Loucy (cell line): Measurements from ENCODE around the gene TBCD.

Source experiments
- H2AFZ ChIP-seq: fragments of 200-600 bp; sonication (generic); 2 replicates; pipeline ENCODE4 v1.6.0; 2016; ENCODE audit warnings: antibody characterized with exemption, mild to moderate bottlenecking, low read length, moderate library complexity
- H3F3A ChIP-seq: fragments of 200-600 bp; 2 replicates; pipeline ENCODE4 v1.6.0; 2016; ENCODE audit warnings: antibody characterized with exemption, low read depth, mild to moderate bottlenecking
- H3K27me3 ChIP-seq: fragments of 200-600 bp; sonication (generic); 2 replicates; pipeline ENCODE4 v1.6.1; 2014; ENCODE audit warnings: low read length, mild to moderate bottlenecking; ENCODE audit not compliant: insufficient read depth, poor library complexity, severe bottlenecking
- H3K36me3 ChIP-seq: fragments of 200-600 bp; sonication (generic); 2 replicates; pipeline ENCODE4 v1.6.1; 2016; ENCODE audit warnings: low read length; ENCODE audit not compliant: insufficient read depth
- H3K4me1 ChIP-seq: fragments of 200-600 bp; sonication (generic); 2 replicates; pipeline ENCODE4 v1.5.1; 2014; ENCODE audit warnings: low read length, mild to moderate bottlenecking; ENCODE audit not compliant: insufficient read depth, poor library complexity, severe bottlenecking
- H3K4me2 ChIP-seq: fragments of 200-600 bp; sonication (generic); 2 replicates; pipeline ENCODE4 v1.6.0; 2014; ENCODE audit warnings: antibody characterized with exemption, low read length, low read depth, mild to moderate bottlenecking; ENCODE audit not compliant: poor library complexity, severe bottlenecking
- H3K4me3 ChIP-seq: fragments of 200-600 bp; sonication (generic); 2 replicates; pipeline ENCODE4 v1.5.1; 2014; ENCODE audit warnings: low read length, mild to moderate bottlenecking, mixed read lengths; ENCODE audit not compliant: poor library complexity, severe bottlenecking
- H3K79me2 ChIP-seq: fragments of 200-600 bp; sonication (generic); 2 replicates; pipeline ENCODE4 v1.6.1; 2014; ENCODE audit warnings: low read length; ENCODE audit not compliant: insufficient read depth
- H3K9ac ChIP-seq: fragments of 200-600 bp; sonication (generic); 2 replicates; pipeline ENCODE4 v1.6.0; 2014; ENCODE audit warnings: mild to moderate bottlenecking, low read depth, low read length, moderate library complexity; ENCODE audit not compliant: poor library complexity, severe bottlenecking
- H3K9me2 ChIP-seq: fragments of 200-600 bp; sonication (generic); replicated peaks from 2 replicates; pipeline ENCODE4 v1.6.1; 2016; ENCODE audit warnings: low read depth, low read length, mixed read lengths
- H3K9me3 ChIP-seq: fragments of 200-600 bp; sonication (generic); 2 replicates; pipeline ENCODE4 v1.6.1; 2014; ENCODE audit warnings: mild to moderate bottlenecking, antibody characterized with exemption, low read length, low read depth; ENCODE audit not compliant: insufficient read depth
- H4K20me1 ChIP-seq: fragments of 200-600 bp; sonication (generic); 2 replicates; pipeline ENCODE4 v1.6.0; 2014; ENCODE audit warnings: antibody characterized with exemption, low read length, mild to moderate bottlenecking; ENCODE audit not compliant: insufficient read depth, poor library complexity, severe bottlenecking
- CTCF ChIP-seq: fragments of 200-600 bp; sonication (generic); conservative IDR thresholded peaks from 2 replicates; pipeline ENCODE4 v1.5.1; 2014; ENCODE audit warnings: mild to moderate bottlenecking, antibody characterized with exemption, low read length
- EZH2phosphoT487 ChIP-seq: fragments of 200-600 bp; IDR thresholded peaks from 2 replicates; pipeline ENCODE4 v1.6.1; 2018; ENCODE audit warnings: antibody characterized with exemption, mild to moderate bottlenecking, moderate library complexity, borderline replicate concordance

The TBCD gene

GRCh38 chr17:82841921-82842596, 90.2 kb downstream of the TBCD start:
- H3K4me3 ChIP-seq, result no peak overlapping the region
- no peaks in the 10 kb centered on the region for H3K9me3 ChIP-seq
- no peaks in the 10 kb centered on the region for H3F3A ChIP-seq
- TF ChIP-seq CTCF, result no peak
- TF ChIP-seq EZH2phosphoT487, result no peak
- no peak overlapping the region for H2AFZ ChIP-seq
- H3K4me2 ChIP-seq, result no peak overlapping the region
- no peak overlapping the region for H3K9ac ChIP-seq
- no peaks in the 10 kb centered on the region for H3K79me2 ChIP-seq
- H3K9me2 ChIP-seq, result no peaks in the 10 kb centered on the region
- no peaks in the 10 kb centered on the region for H3K4me1 ChIP-seq
- H4K20me1 ChIP-seq, result no peaks in the 10 kb centered on the region
- peaks cover 28% of the 10 kb centered on the region; the same call in 1 of the 2 replicates for H3K36me3 ChIP-seq
- no peaks in the 10 kb centered on the region for H3K27me3 ChIP-seq

GRCh38 chr17:82843904-82844680, 92.2 kb downstream of the TBCD start:
- Histone ChIP-seq H3K79me2 (no peaks in the 10 kb centered on the region), H3K27me3 (no peaks in the 10 kb centered on the region), H3K9me2 (no peaks in the 10 kb centered on the region), H4K20me1 (no peaks in the 10 kb centered on the region), H3K36me3 (peaks cover 15% of the 10 kb centered on the region; the same call in 1 of the 2 replicates), H3F3A (no peaks in the 10 kb centered on the region), H3K9me3 (no peaks in the 10 kb centered on the region), H2AFZ (no peak overlapping the region), H3K4me1 (no peaks in the 10 kb centered on the region), H3K4me3 (no peak overlapping the region), H3K4me2 (no peak overlapping the region), H3K9ac (no peak overlapping the region)
- TF ChIP-seq EZH2phosphoT487 (no peak), CTCF (no peak)

- TF ChIP-seq CTCF, result no peak
- no peak for TF ChIP-seq EZH2phosphoT487
- H3K36me3 ChIP-seq, result peaks cover 15% of the 10 kb centered on the region; the same call in 1 of the 2 replicates
- H3K4me2 ChIP-seq, result no peak overlapping the region
- no peaks in the 10 kb centered on the region for H3K9me2 ChIP-seq
- H4K20me1 ChIP-seq, result no peaks in the 10 kb centered on the region
- no peak overlapping the region for H2AFZ ChIP-seq
- no peaks in the 10 kb centered on the region for H3K9me3 ChIP-seq
- H3K27me3 ChIP-seq, result no peaks in the 10 kb centered on the region
- no peak overlapping the region for H3K9ac ChIP-seq
- no peaks in the 10 kb centered on the region for H3K79me2 ChIP-seq
- H3K4me1 ChIP-seq, result peaks cover 3% of the 10 kb centered on the region
- H3K4me3 ChIP-seq, result no peak overlapping the region
- no peaks in the 10 kb centered on the region for H3F3A ChIP-seq
These were observed 92.9 kb downstream of the TBCD start for GRCh38 chr17:82844796-82845162.
